GM12872 (cell line): Measurements from ENCODE around the gene SSC5D.

ENCODE experiments used
- TF ChIP-seq, protein P1 (sequence below): IDR thresholded peaks from 3 replicates; pipeline ENCODE4 v1.5.1; 2011; ENCODE audit warnings: low read depth, mild to moderate bottlenecking, low read length, moderate library complexity; ENCODE audit not compliant: insufficient read depth

SSC5D gene

GRCh38 chr19:55488986-55489710 lies 912 bp downstream of the SSC5D start:
- TF ChIP-seq, protein P1, sequence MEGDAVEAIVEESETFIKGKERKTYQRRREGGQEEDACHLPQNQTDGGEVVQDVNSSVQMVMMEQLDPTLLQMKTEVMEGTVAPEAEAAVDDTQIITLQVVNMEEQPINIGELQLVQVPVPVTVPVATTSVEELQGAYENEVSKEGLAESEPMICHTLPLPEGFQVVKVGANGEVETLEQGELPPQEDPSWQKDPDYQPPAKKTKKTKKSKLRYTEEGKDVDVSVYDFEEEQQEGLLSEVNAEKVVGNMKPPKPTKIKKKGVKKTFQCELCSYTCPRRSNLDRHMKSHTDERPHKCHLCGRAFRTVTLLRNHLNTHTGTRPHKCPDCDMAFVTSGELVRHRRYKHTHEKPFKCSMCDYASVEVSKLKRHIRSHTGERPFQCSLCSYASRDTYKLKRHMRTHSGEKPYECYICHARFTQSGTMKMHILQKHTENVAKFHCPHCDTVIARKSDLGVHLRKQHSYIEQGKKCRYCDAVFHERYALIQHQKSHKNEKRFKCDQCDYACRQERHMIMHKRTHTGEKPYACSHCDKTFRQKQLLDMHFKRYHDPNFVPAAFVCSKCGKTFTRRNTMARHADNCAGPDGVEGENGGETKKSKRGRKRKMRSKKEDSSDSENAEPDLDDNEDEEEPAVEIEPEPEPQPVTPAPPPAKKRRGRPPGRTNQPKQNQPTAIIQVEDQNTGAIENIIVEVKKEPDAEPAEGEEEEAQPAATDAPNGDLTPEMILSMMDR = no peak

DNA sequence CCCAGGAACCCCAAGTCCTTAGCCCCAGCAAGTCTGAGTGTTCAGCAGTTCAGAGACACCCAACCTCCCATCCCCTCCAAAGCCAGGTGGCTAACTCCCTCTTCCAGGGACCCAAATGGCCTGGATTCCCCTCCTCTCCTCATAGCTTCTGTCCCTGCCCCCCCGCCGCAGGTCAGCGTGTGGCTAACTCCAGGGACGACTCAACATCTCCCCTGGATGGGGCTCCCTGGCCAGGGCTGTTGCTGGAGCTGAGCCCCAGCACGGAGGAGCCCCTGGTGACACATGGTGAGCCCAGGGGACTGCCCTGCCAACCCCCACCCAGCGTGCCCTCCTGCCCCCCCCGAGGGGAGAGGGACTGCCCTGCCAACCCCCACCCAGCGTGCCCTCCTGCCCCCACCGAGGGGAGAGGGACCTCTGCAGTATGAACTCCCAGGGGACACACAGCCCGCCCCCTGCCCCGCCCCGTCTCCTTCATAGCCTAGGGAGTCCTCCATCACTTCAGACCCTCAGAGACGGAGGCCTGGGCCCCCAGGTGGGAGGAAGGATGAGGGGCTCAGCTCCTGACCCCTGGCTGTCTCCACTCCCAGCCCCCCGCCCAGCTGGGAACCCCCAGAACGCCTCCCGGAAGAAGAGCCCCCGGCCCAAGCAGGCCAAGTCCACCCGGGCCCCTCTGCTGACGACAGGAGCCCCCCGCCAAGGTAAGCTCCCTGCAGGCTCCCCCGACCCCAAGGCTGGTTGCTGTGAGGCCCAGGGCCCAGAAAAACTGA lies 1.7 kb downstream of the SSC5D start:
- TF ChIP-seq, protein P1 = no peak

DNA sequence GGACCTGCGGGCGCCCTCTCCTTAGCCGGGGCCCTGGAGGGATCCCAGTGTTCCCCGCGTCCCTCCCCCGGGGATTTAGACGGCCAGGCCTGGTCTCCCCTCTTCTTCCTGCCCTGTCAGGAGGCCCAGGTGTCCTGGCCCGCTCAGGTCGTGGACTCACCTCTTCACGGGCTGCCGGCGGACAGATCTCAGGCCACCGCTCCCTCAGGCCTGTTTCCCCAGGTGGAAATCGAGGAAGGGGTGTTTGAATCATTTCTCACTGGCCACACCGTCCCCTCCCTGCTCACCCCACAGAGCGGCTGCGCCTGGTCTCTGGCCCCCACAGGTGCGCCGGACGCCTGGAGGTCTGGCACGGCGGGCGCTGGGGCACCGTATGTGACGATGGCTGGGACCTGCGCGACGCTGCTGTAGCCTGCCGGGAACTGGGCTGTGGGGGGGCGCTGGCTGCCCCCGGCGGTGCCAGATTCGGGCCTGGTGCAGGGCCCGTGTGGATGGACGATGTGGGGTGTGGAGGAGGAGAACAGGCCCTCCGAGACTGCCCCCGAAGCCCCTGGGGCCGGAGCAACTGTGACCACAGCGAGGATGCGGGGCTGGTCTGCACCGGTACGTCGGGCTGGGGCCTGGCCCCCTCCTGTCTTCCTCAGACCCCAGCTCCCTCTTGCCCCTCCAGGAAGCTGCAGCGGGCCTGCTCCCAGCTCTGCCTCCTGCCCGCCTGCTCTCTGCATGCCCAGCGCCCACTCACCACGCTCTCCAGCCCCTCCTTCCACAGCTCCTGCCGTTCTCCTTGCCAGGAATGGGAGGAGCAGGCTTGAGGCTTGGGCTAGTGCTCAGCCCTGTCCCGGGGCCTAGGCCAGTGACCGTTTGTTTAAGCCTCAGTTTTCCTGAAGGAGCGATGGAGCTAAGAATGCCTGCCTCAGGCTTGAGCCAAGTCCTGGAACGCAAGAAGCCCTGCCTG lies 2.5 kb downstream of the SSC5D start:
- TF ChIP-seq, protein P1 = no peak

DNA sequence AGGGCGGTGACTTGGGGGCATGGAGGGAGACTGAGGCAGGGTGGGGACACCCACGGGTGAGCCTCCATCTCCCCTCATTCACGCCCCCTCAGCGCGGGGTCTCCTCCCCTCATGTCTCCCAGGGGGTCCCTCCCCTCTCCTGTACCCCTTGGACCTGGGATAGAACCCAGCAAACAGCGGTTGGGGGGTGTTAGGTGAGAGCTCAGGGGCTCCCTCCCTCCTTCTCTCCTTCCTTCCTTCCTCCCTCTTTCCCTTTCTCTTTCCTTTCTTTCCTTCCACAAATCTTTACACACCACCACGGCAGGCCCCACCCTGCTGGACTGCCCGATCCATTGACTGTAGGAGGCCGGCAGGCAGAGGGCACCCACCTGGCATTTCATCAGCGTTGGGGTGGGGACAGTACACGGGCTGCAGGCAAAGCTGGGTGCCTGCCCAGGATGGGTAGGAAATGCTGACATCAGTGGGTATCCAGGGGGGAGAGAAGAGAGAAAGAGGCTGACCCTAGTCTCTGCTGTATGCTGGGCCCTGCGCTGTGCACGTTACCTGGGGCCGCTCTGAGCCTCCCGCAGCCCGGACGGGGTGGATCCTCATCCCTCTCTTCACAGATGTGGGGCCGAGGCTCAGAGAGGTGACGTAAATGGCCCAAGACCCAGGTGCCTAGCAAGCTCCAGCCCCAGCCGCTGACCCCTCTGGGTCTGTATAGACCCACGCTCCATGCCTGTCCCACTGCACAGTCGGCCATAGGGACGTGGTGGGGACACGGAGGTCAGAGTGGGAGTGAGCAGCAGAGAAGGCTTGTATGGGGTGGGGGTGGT lies 3.5 kb downstream of the SSC5D start:
- TF ChIP-seq, protein P1 = no peak

DNA sequence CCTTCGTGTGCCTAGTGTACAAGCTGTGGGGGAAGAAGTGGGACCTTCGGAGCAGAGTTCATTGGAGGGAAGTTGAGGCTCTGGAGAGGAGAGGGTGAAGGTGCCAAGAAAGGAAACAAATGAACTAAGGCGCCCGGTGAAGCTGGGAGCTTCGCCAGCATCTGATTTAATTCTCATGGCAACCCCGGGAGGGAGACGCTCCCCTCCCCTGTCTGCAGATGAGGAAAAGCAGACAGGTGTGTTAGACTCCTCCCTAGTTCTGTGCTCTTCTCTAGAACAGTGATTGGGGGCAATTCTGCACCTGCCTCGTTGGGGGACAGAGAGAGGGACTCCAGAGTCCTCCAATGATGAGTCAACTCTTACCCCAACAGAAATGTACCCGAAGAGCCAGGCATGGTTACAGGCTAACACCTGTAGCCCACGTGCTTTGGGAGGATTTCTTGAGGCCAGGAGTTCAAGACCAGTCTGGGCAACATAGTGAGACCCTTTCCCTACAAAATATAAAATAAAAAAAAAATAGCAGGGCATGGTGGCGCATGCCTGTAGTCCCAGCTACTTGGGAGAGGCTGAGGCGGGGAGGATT lies 4.2 kb downstream of the SSC5D start:
- TF ChIP-seq, protein P1 = no peak

DNA sequence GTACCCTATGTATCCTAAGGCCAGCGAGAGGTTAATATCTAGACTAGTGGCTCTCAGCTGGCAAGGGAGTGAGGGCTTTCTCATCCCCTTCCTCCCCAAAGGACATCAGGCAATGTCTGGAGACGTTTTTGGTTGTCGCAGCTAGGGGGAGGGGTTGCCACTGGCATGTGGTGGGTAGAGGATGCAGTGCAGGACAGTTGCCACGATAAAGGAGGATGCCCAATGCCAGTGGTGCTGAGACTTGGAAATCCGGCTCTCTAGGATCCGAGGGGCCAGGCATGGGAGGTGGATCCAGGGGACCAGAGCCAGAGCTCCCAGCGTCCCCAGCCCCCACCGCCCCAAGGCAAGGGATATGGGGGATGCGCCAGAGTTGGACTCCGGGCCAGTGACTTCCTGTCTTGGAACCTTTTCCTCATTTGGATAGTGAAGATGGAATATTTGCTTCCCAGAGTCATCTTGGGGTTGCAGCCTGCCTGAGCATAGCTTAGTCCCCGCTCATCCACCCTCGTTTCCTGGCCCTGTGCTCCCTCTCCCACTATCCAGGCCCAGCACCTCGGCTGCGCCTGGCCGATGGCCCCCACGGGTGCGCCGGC lies 4.9 kb downstream of the SSC5D start:
- TF ChIP-seq, protein P1 = no peak
